GM10266 (cell line): Measurements from ENCODE around the gene RUVBL2.
A peak's percentile ranks its signal among the peaks of the same experiment; 100 is the strongest.
"Not testable (repeated sequence)": the region's sequence is repeated elsewhere in the genome, so short reads cannot be mapped to it uniquely, and the experiment has no call there.

Experiments used
- DNase-seq: peaks from one replicate; pipeline ENCODE4 v3.0.0; 2012; ENCODE audit errors: extremely low spot score
- CTCF ChIP-seq: IDR thresholded peaks from 2 replicates; pipeline ENCODE4 v1.5.1; 2012; ENCODE audit warnings: mild to moderate bottlenecking, low read depth; ENCODE audit not compliant: control insufficient read depth, insufficient read depth; ENCODE audit errors: missing control alignments

RUVBL2 gene

GRCh38 chr19:49042177-49042576 lies 48.5 kb downstream of the RUVBL2 start:
- no peak for TF ChIP-seq CTCF
- no peak for DNase-seq

GRCh38 chr19:49042666-49043065 lies 49.0 kb downstream of the RUVBL2 start:
- DNase-seq: not testable (repeated sequence)

GRCh38 chr19:49043548-49043947 lies 49.9 kb downstream of the RUVBL2 start, which contains the start of gene CGB5:
CGB5 (plus strand) TSS chr19:49043848; CDS start chr19:49044210, 362 bp downstream.
- DNase-seq: not testable (repeated sequence)

GRCh38 chr19:49049011-49049410 lies 55.3 kb downstream of the RUVBL2 start, which contains the start of gene CGB8:
CGB8 (minus strand) TSS chr19:49049111; CDS start chr19:49048739, 372 bp downstream.
- DNase-seq: not testable (repeated sequence)

GRCh38 chr19:49049834-49050233 lies 56.1 kb downstream of the RUVBL2 start:
- DNase-seq: not testable (repeated sequence)

GRCh38 chr19:49050376-49051033 lies 56.8 kb downstream of the RUVBL2 start:
- DNase-seq: not testable (repeated sequence)

GRCh38 chr19:49056101-49056901 lies 62.6 kb downstream of the RUVBL2 start:
- peak; percentile 8 for TF ChIP-seq CTCF
- peak; percentile 87 for DNase-seq

GRCh38 chr19:49056902-49057596 lies 63.4 kb downstream of the RUVBL2 start:
- not testable (repeated sequence) for DNase-seq

GRCh38 chr19:49057636-49058234 lies 64.0 kb downstream of the RUVBL2 start, which contains the start of gene CGB7:
CGB7 (minus strand) TSS chr19:49057749; CDS start chr19:49055375, 2,374 bp downstream.
- peak; percentile 50 for DNase-seq
- no peak for TF ChIP-seq CTCF

GRCh38 chr19:49058562-49058961 lies 64.9 kb downstream of the RUVBL2 start:
- no peak for TF ChIP-seq CTCF
- DNase-seq: peak; percentile 61
